SK-N-SH (cell line): ENCODE results near the gene GART. TPM values are rescaled to one million over a fixed set of nuclear protein-coding genes. Genes with fewer than 3 reads are reported as not detected.

Source experiments
- CTCF ChIA-PET: fragments of 300-600, 350-600 bp; formaldehyde crosslinking; extraction: SDS; loops from one replicate; lab custom pipeline; 2021; lab: Yijun Ruan, JAX
- POLR2A ChIA-PET: fragments of 350-600 bp; sonication (Branson Sonifier 250); formaldehyde crosslinking; extraction: SDS; loops from one replicate; lab custom pipeline; 2020; ENCODE audit warnings: antibody characterized with exemption, inconsistent platforms; lab: Yijun Ruan, JAX
- DNase-seq: peaks from one replicate; pipeline ENCODE4 v3.0.0; 2012
- H2AFZ ChIP-seq: fragments of 200-600 bp; sonication (generic); 2 replicates; pipeline ENCODE4 v1.8.1; 2016; ENCODE audit warnings: antibody characterized with exemption, mild to moderate bottlenecking, low read depth
- H3F3A ChIP-seq: fragments of 200-600 bp; sonication (generic); replicated peaks from 2 replicates; pipeline ENCODE3; 2016; ENCODE audit warnings: antibody characterized with exemption, mild to moderate bottlenecking; ENCODE audit not compliant: insufficient read depth
- H3K27ac ChIP-seq, 2 experiments: fragments of 200-500 bp in 1 of 2; fragments of 200-600 bp in 1 of 2; sonication (Bioruptor generic) in 1 of 2; sonication (generic), shearing (Covaris generic) in 1 of 2; 2 replicates each; pipeline versions ENCODE4 v1.5.1 to v1.6.1; 2014 to 2016; ENCODE audit warnings: low read depth in 2 of 2, inconsistent platforms in 1 of 2, low read length in 1 of 2, mild to moderate bottlenecking in 1 of 2, mixed read lengths in 1 of 2
- H3K27me3 ChIP-seq: fragments of 200-600 bp; sonication (generic), shearing (Covaris generic); 2 replicates; pipeline ENCODE4 v1.6.1; 2016; ENCODE audit warnings: mixed run types; ENCODE audit not compliant: insufficient read depth
- H3K36me3 ChIP-seq, 2 experiments: fragments of 200-500 bp in 1 of 2; fragments of 200-600 bp in 1 of 2; sonication (Bioruptor generic) in 1 of 2; sonication (generic) in 1 of 2; replicated peaks in 1 of 2; 2 replicates each; pipeline versions ENCODE3 to v1.5.1; 2014 to 2016; ENCODE audit warnings: low read length in 1 of 2, mild to moderate bottlenecking in 1 of 2; ENCODE audit not compliant: insufficient read depth in 2 of 2, control insufficient read depth in 1 of 2
- H3K4me1 ChIP-seq, 2 experiments: fragments of 200-500 bp in 1 of 2; fragments of 200-600 bp in 1 of 2; sonication (Bioruptor generic) in 1 of 2; sonication (generic), shearing (Covaris generic) in 1 of 2; 2 replicates each; pipeline versions ENCODE4 v1.5.1 to v1.6.1; 2014 to 2016; ENCODE audit warnings: low read depth in 1 of 2, low read length in 1 of 2, mixed run types in 1 of 2; ENCODE audit not compliant: insufficient read depth in 2 of 2, control insufficient read depth in 1 of 2
- H3K4me2 ChIP-seq: fragments of 200-600 bp; sonication (generic), shearing (Covaris generic); 2 replicates; pipeline ENCODE4 v1.6.1; 2017; ENCODE audit warnings: mixed run types
- H3K4me3 ChIP-seq, 2 experiments: fragments of 200-500 bp in 1 of 2; fragments of 200-600 bp in 1 of 2; sonication (Bioruptor generic) in 1 of 2; sonication (generic), shearing (Covaris generic) in 1 of 2; 2 replicates each; pipeline versions ENCODE4 v1.5.1 to v1.8.1; 2014 to 2016; ENCODE audit warnings: low read depth in 2 of 2, inconsistent platforms in 1 of 2, low read length in 1 of 2, mild to moderate bottlenecking in 1 of 2, mixed read lengths in 1 of 2, moderate library complexity in 1 of 2
- H3K79me2 ChIP-seq: fragments of 200-600 bp; sonication (generic); 2 replicates; pipeline ENCODE4 v1.8.1; 2017; ENCODE audit warnings: mild to moderate bottlenecking; ENCODE audit not compliant: insufficient read depth
- H3K9ac ChIP-seq: fragments of 200-600 bp; sonication (generic); 2 replicates; pipeline ENCODE4 v1.6.1; 2017; ENCODE audit warnings: mixed run types
- H3K9me2 ChIP-seq: fragments of 200-600 bp; sonication (generic); 2 replicates; pipeline ENCODE4 v1.6.1; 2017; ENCODE audit warnings: mixed run types
- H3K9me3 ChIP-seq: fragments of 200-600 bp; sonication (generic); 2 replicates; pipeline ENCODE4 v1.6.1; 2017; ENCODE audit warnings: mixed run types, mild to moderate bottlenecking, moderate library complexity
- H4K20me1 ChIP-seq: fragments of 200-600 bp; sonication (generic); 2 replicates; pipeline ENCODE4 v1.6.1; 2017; ENCODE audit warnings: mild to moderate bottlenecking, mixed run types; ENCODE audit not compliant: insufficient read depth
- EP300 ChIP-seq, 2 experiments: IDR thresholded peaks; 2 replicates each; pipeline versions ENCODE4 v1.4.0 to v1.6.1; 2012; ENCODE audit warnings: borderline replicate concordance in 1 of 2, low read depth in 1 of 2, low read length in 1 of 2
- EZH2phosphoT487 ChIP-seq: fragments of 200-600 bp; sonication (generic); IDR thresholded peaks from 2 replicates; pipeline ENCODE4 v1.6.1; 2017; ENCODE audit warnings: low read depth, mixed run types, mild to moderate bottlenecking, antibody characterized with exemption, moderate library complexity, borderline replicate concordance
- FOXJ3 ChIP-seq: sonication (generic); formaldehyde crosslinking; IDR thresholded peaks from 2 replicates; pipeline ENCODE4 v1.5.1; 2020; ENCODE audit warnings: mild to moderate bottlenecking, missing genetic modification reagents
- FOXM1 ChIP-seq: IDR thresholded peaks from 2 replicates; pipeline ENCODE4 v1.4.0; 2012; ENCODE audit warnings: low read depth, mild to moderate bottlenecking
- GABPA ChIP-seq: IDR thresholded peaks from 2 replicates; pipeline ENCODE4 v1.4.0; 2012; ENCODE audit warnings: low read depth, mild to moderate bottlenecking
- MXI1 ChIP-seq: IDR thresholded peaks from 2 replicates; pipeline ENCODE4 v1.6.1; 2012; ENCODE audit warnings: mild to moderate bottlenecking, low read depth, low read length, improper control_type of control experiment
- NRF1 ChIP-seq: IDR thresholded peaks from 2 replicates; pipeline ENCODE4 v1.6.1; 2012; ENCODE audit warnings: low read depth, mild to moderate bottlenecking, low read length
- POLR2AphosphoS5 ChIP-seq: IDR thresholded peaks from 2 replicates; pipeline ENCODE4 v1.6.1; 2012; ENCODE audit warnings: low read depth, low read length
- RCOR1 ChIP-seq: fragments of 150-350 bp; IDR thresholded peaks from 2 replicates; pipeline ENCODE4 v1.6.1; 2017; ENCODE audit warnings: antibody characterized with exemption, low read length
- RFX5 ChIP-seq: IDR thresholded peaks from 2 replicates; pipeline ENCODE4 v1.6.1; 2012; ENCODE audit warnings: mild to moderate bottlenecking, improper control_type of control experiment, low read length
- RXRA ChIP-seq: IDR thresholded peaks from 2 replicates; pipeline ENCODE4 v1.4.0; 2012; ENCODE audit warnings: low read depth, mild to moderate bottlenecking, borderline replicate concordance
- SMC3 ChIP-seq: IDR thresholded peaks from 2 replicates; pipeline ENCODE4 v1.6.1; 2012; ENCODE audit warnings: low read depth, low read length, improper control_type of control experiment
- TCF12 ChIP-seq: IDR thresholded peaks from 2 replicates; pipeline ENCODE4 v1.4.0; 2012
- YY1 ChIP-seq: IDR thresholded peaks from 2 replicates; pipeline ENCODE4 v1.4.0; 2012; ENCODE audit warnings: low read depth, mild to moderate bottlenecking
- WGBS: methylation state at CpG from one replicate; pipeline ENCODE4 v1.1.6; 2017; ENCODE audit warnings: low lambda C conversion rate; 5-methylcytosine and 5-hydroxymethylcytosine counted together
- polyA plus RNA-seq, 3 experiments: library from polyadenylated mRNA; depleted of rRNA; stranded (reverse); fragments of >200 nt; gene quantifications; 2 replicates each; pipeline ENCODE4 v1.2.3, GENCODE V29; 2012
- TF ChIP-seq, protein P1 (sequence below): IDR thresholded peaks from 2 replicates; pipeline ENCODE4 v1.4.0; 2012; ENCODE audit warnings: low read depth, borderline replicate concordance
- TF ChIP-seq, protein P2 (sequence below): IDR thresholded peaks from 2 replicates; pipeline ENCODE4; 2012

GART gene
- polyA plus RNA-seq, 1 of the 3 experiments (the other 2 are of a cell fraction): 17.3 TPM

DNA sequence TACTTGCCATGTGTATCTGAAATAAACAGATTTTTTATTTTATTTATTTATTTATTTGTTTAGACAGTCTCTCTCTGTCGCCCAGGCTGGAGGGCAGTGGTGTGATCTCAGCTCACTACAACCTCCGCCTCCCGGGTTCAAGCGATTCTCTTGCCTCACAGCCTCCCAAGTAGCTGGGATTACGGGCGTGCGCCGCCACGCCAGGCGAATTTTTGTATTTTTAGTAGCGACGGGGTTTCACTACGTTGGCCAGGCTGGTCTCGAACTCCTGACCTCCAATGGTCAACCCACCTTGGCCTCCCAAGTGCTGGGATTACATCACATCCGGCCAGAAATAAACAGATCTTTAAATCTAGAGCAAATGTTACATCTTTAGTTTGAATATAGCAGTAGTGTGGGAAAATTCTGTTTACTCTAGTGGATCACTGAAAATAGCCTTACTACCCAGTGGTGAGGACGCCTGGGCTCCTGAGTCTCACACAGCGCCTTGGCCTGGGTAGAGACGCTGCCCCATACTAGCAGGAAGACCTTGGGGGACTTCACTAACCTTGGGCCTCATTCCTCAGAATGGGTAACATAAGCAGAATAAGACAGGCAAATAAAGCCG, 709 bp downstream of the GART start:
- POLR2A ChIA-PET: interaction anchor here (2.0 kb wide), 1 partner anchor 10 kb away, joined by 5 read pairs; no protein-coding TSS in a partner anchor
- peak overlapping the region; percentile 99 for H3K27ac ChIP-seq
- H3K9me3 ChIP-seq: no peaks in the 10 kb centered on the region
- peaks cover 29% of the 10 kb centered on the region for H4K20me1 ChIP-seq
- H3K36me3 ChIP-seq: peaks cover 29 to 31% of the 10 kb centered on the region in 2 experiments
- peaks cover 8 to 10% of the 10 kb centered on the region in 2 experiments; a peak in 3 of 4 replicates for H3K4me1 ChIP-seq
- WGBS: 5% methylated on average over 19 of the region's 19 CpGs
- TF ChIP-seq GABPA (0 out of 2 replicates have a peak, but pooled peaks have one; percentile 35), MXI1 (no peak)
- CTCF ChIA-PET: no interaction called here
- peak overlapping the region; percentile 67 for H2AFZ ChIP-seq
- peak overlapping the region; percentile 97 for H3K9ac ChIP-seq
- peak overlapping the region; percentile 78 for H3K4me3 ChIP-seq
- no peak for DNase-seq
- H3K79me2 ChIP-seq: peaks cover 84% of the 10 kb centered on the region
- H3F3A ChIP-seq: peaks cover 31% of the 10 kb centered on the region
- no peaks in the 10 kb centered on the region for H3K9me2 ChIP-seq
- H3K4me2 ChIP-seq: peak overlapping the region; percentile 98
- no peaks in the 10 kb centered on the region for H3K27me3 ChIP-seq

GRCh38 chr21:33540711-33541104, 1.2 kb downstream of the GART start:
- Histone ChIP-seq H3K4me1 (peaks cover 6% of the 10 kb centered on the region in 2 experiments; a peak in 2 of 4 replicates), H3K79me2 (peaks cover 84% of the 10 kb centered on the region), H3K9me2 (no peaks in the 10 kb centered on the region), H2AFZ (peak overlapping the region; percentile 67; the same call in 1 of the 2 replicates), H3K36me3 (peaks cover 31 to 32% of the 10 kb centered on the region in 2 experiments), H3K9ac (peak overlapping the region; percentile 97; the same call in 1 of the 2 replicates), H3K27ac (peak overlapping the region in 1 of 2 experiments; percentile 99; a peak in 2 of 4 replicates), H3K4me3 (peak overlapping the region; percentile 78; a peak in 3 of 4 replicates), H4K20me1 (peaks cover 24% of the 10 kb centered on the region), H3K4me2 (peak overlapping the region; percentile 98), H3F3A (peaks cover 30% of the 10 kb centered on the region), H3K9me3 (no peaks in the 10 kb centered on the region), H3K27me3 (no peaks in the 10 kb centered on the region)
- TF ChIP-seq FOXM1 (no peak), RXRA (no peak)
- 23% methylated on average over 3 of the region's 3 CpGs for WGBS
- CTCF ChIA-PET: no interaction called here
- no peak for DNase-seq
- POLR2A ChIA-PET: no interaction called here

DNA sequence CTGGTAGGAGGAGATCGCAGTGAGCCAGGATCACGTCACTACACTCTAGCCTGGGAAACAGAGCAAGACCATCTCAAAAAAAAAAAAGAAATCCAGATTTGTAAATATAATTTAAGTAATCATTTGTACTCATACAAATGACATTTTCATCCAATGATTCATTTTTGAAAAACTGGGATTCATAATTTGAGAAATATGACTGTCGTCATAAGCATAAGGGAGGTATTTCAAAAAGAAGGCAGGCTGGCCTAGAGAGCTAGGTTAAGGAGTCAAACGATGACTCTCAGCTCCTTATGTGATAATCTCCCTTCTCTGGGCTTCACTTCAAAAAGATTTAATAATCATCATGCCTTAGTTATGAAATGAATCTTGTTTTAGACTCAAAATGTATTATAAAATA, 2.3 kb downstream of the GART start:
- H3K27me3 ChIP-seq: no peaks in the 10 kb centered on the region
- CTCF ChIA-PET: no interaction called here
- no peak overlapping the region for H3K4me2 ChIP-seq
- no peak overlapping the region for H3K4me3 ChIP-seq
- no peak overlapping the region for H2AFZ ChIP-seq
- peaks cover 79% of the 10 kb centered on the region for H3K79me2 ChIP-seq
- peaks cover 41 to 42% of the 10 kb centered on the region in 2 experiments for H3K36me3 ChIP-seq
- no peak for TF ChIP-seq POLR2AphosphoS5
- TF ChIP-seq GABPA: no peak
- TF ChIP-seq NRF1: no peak
- TF ChIP-seq RFX5: no peak
- no peak for TF ChIP-seq RXRA
- no peak for TF ChIP-seq EZH2phosphoT487
- TF ChIP-seq, protein P1, sequence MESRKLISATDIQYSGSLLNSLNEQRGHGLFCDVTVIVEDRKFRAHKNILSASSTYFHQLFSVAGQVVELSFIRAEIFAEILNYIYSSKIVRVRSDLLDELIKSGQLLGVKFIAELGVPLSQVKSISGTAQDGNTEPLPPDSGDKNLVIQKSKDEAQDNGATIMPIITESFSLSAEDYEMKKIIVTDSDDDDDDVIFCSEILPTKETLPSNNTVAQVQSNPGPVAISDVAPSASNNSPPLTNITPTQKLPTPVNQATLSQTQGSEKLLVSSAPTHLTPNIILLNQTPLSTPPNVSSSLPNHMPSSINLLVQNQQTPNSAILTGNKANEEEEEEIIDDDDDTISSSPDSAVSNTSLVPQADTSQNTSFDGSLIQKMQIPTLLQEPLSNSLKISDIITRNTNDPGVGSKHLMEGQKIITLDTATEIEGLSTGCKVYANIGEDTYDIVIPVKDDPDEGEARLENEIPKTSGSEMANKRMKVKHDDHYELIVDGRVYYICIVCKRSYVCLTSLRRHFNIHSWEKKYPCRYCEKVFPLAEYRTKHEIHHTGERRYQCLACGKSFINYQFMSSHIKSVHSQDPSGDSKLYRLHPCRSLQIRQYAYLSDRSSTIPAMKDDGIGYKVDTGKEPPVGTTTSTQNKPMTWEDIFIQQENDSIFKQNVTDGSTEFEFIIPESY: no peak
- TF ChIP-seq, protein P2, sequence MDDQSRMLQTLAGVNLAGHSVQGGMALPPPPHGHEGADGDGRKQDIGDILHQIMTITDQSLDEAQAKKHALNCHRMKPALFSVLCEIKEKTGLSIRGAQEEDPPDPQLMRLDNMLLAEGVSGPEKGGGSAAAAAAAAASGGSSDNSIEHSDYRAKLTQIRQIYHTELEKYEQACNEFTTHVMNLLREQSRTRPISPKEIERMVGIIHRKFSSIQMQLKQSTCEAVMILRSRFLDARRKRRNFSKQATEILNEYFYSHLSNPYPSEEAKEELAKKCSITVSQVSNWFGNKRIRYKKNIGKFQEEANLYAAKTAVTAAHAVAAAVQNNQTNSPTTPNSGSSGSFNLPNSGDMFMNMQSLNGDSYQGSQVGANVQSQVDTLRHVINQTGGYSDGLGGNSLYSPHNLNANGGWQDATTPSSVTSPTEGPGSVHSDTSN: no peak
- TF ChIP-seq RCOR1: no peak
- no peak for TF ChIP-seq EP300 (IDR thresholded peaks at IDR 0.05; ENCODE audit: borderline replicate concordance in 1 of 2, low read depth in 1 of 2, low read length in 1 of 2)
- TF ChIP-seq SMC3: no peak
- no peak for TF ChIP-seq YY1
- no peak for TF ChIP-seq TCF12
- no peak for TF ChIP-seq FOXJ3 (CRISPR knock-in tag)
- no peaks in the 10 kb centered on the region for H3K9me2 ChIP-seq
- H3K4me1 ChIP-seq: peaks cover 0 to 2% of the 10 kb centered on the region in 2 experiments; a peak in 1 of 4 replicates
- H3K9me3 ChIP-seq: no peaks in the 10 kb centered on the region
- POLR2A ChIA-PET: no interaction called here
- peaks cover 13% of the 10 kb centered on the region for H4K20me1 ChIP-seq
- peak overlapping the region in 1 of 2 experiments; percentile 99; a peak in 2 of 4 replicates for H3K27ac ChIP-seq
- H3F3A ChIP-seq: peaks cover 30% of the 10 kb centered on the region
- DNase-seq: no peak
- WGBS: 74% methylated on average over 4 of the region's 4 CpGs
- H3K9ac ChIP-seq: no peak overlapping the region
